GM23248 (cell line): ENCODE data around the gene ANXA5.

ENCODE experiments used
- EZH2 ChIP-seq: fragments of 200-600 bp; sonication (generic); IDR thresholded peaks from 2 replicates; pipeline ENCODE4 v1.6.1; 2018; ENCODE audit warnings: antibody characterized with exemption, mild to moderate bottlenecking; ENCODE audit not compliant: insufficient read depth, poor library complexity, severe bottlenecking
- EZH2phosphoT487 ChIP-seq: fragments of 200-600 bp; sonication (generic); IDR thresholded peaks from 2 replicates; pipeline ENCODE4 v1.6.1; 2018; ENCODE audit warnings: antibody characterized with exemption, moderate library complexity, mild to moderate bottlenecking, low read depth; ENCODE audit not compliant: insufficient read depth

DNA sequence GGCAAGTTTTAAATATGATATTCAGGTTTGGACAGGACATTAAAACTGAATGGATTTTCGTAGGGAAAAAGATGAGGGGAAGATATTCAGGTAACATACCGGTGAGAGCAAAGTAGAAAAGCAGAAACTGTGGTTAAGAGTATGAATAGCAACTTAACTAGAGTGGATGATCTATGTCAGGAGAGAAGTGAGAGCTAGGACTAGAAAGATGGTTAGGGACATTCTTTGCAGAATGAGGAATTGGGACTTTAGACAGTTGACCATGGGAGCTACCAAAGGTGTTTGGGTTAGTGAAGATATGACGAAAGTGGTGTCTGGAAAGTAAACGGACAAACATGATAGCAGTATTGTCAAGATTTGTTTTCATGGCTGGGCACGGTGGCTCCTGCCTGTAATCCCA lies 45.2 kb downstream of the ANXA5 start:
- TF ChIP-seq EZH2 (no peak), EZH2phosphoT487 (no peak)
